Left colon (tissue), 2 donors: ENCODE data around the gene EXOC6. TPM values are rescaled to one million over a fixed set of nuclear protein-coding genes. Genes with fewer than 3 reads are reported as not detected.

ENCODE experiments used
- ATAC-seq: fragments of 200-7000 bp; cut with Tn5 transposase; one replicate; pipeline ENCODE4 v1.9.1; 2020; ENCODE audit warnings: mild to moderate bottlenecking, moderate library complexity
- DNase-seq, 2 donors: peaks; one replicate each; pipeline ENCODE4 v3.0.0-alpha.2; 2020
- intact Hi-C, 2 donors: fragments of 100-400 bp; cut with DNase I in 1 of 2; cut with micrococcal nuclease in 1 of 2; formaldehyde crosslinking; loops; one replicate each; pipeline versions ENCODE4 v1.11.2 to v1.14.0; 2022; cut with DNase I, micrococcal nuclease
- total RNA-seq, 2 donors: library from RNA; stranded (reverse); fragmentation: NEBNext Ultra II Directional; extraction: Animal tissue kit (Norgen Biotek cat#: 25700); gene quantifications; one replicate each; pipeline ENCODE4 v1.2.1, GENCODE V29; 2021
- donor health status: DM: no; HTN: no; CAD: no.
- donor health status: DM: yes; HTN: yes; CAD: no.

The EXOC6 gene
- total RNA-seq, 2 donors from 2014 or later: 13.2 to 13.6 TPM

- no peak for DNase-seq
- intact Hi-C loops: no loop called here
- ATAC-seq: no peak
These were observed 220.9 kb downstream of the EXOC6 start for GRCh38 chr10:93069245-93069561.

GRCh38 chr10:93070378-93071176, 222.3 kb downstream of the EXOC6 start:
- intact Hi-C loops: loop anchor here in 1 of 2 donors (10.0 kb wide), 1 partner anchor 186 kb away; no protein-coding TSS in a partner anchor
- no peak for ATAC-seq
- no peak for DNase-seq

GRCh38 chr10:93071177-93071472, 222.8 kb downstream of the EXOC6 start:
- DNase-seq: no peak
- intact Hi-C loops: loop anchor here in 1 of 2 donors (10.0 kb wide), 1 partner anchor 186 kb away; no protein-coding TSS in a partner anchor

GRCh38 chr10:93071674-93072224, 223.4 kb downstream of the EXOC6 start:
- intact Hi-C loops: loop anchor here in 1 of 2 donors (10.0 kb wide), 1 partner anchor 187 kb away; no protein-coding TSS in a partner anchor
- peak; percentile 74 for ATAC-seq
- peak; percentile 42 to 45 for DNase-seq

More at GRCh38 chr10:93071177-93071472, 222.8 kb downstream of the EXOC6 start:
- no peak for ATAC-seq

GRCh38 chr10:93072225-93072712, 223.9 kb downstream of the EXOC6 start:
- peak; percentile 71 for ATAC-seq
- peak in 1 of 2 donors; percentile 22 for DNase-seq
- intact Hi-C loops: loop anchor here in 1 of 2 donors (10.0 kb wide), 1 partner anchor 187 kb away; no protein-coding TSS in a partner anchor

GRCh38 chr10:93072713-93073538, 224.6 kb downstream of the EXOC6 start:
- intact Hi-C loops: loop anchor here in 1 of 2 donors (10.0 kb wide), 1 partner anchor 188 kb away; no protein-coding TSS in a partner anchor
- ATAC-seq: peak; percentile 14
- no peak for DNase-seq

- no peak for ATAC-seq
- DNase-seq: no peak
- intact Hi-C loops: loop anchor here in 1 of 2 donors (10.0 kb wide), 1 partner anchor 189 kb away; no protein-coding TSS in a partner anchor
These were observed 225.3 kb downstream of the EXOC6 start, which contains the start of gene CYP26A1 for GRCh38 chr10:93073539-93074146. Gene CYP26A1 (plus strand): TSS chr10:93073893. CDS start chr10:93073935, 42 bp downstream.

GRCh38 chr10:93074147-93074596, 225.9 kb downstream of the EXOC6 start:
- ATAC-seq (no peak), DNase-seq (no peak)
- intact Hi-C loops: loop anchor here in 1 of 2 donors (10.0 kb wide), 1 partner anchor 189 kb away; no protein-coding TSS in a partner anchor

GRCh38 chr10:93074597-93075368, 226.5 kb downstream of the EXOC6 start:
- no peak for DNase-seq

GRCh38 chr10:93075369-93076221, 227.3 kb downstream of the EXOC6 start:
- no peak for ATAC-seq
- intact Hi-C loops: loop anchor here in 1 of 2 donors (10.0 kb wide), 1 partner anchor 191 kb away; no protein-coding TSS in a partner anchor
- DNase-seq: no peak

More at GRCh38 chr10:93074597-93075368, 226.5 kb downstream of the EXOC6 start:
- ATAC-seq: no peak
- intact Hi-C loops: loop anchor here in 1 of 2 donors (10.0 kb wide), 1 partner anchor 190 kb away; no protein-coding TSS in a partner anchor

- intact Hi-C loops: loop anchor here in 1 of 2 donors (10.0 kb wide), 1 partner anchor 192 kb away; no protein-coding TSS in a partner anchor
- ATAC-seq (no peak), DNase-seq (no peak)
These were observed 228.6 kb downstream of the EXOC6 start for GRCh38 chr10:93076871-93077270.

GRCh38 chr10:93077860-93078337, 229.6 kb downstream of the EXOC6 start:
- intact Hi-C loops: loop anchor here in 1 of 2 donors (10.0 kb wide), 1 partner anchor 193 kb away; no protein-coding TSS in a partner anchor
- no peak for DNase-seq
- no peak for ATAC-seq

GRCh38 chr10:93079663-93080349, 231.5 kb downstream of the EXOC6 start:
- intact Hi-C loops: loop anchor here in 1 of 2 donors (10.0 kb wide), 1 partner anchor 195 kb away; no protein-coding TSS in a partner anchor
- ATAC-seq (no peak), DNase-seq (no peak)

GRCh38 chr10:93080350-93081046, 232.2 kb downstream of the EXOC6 start:
- peak; percentile 70 for ATAC-seq
- DNase-seq: peak in 1 of 2 donors; percentile 51
- intact Hi-C loops: no loop called here

GRCh38 chr10:93081318-93081717, 233.0 kb downstream of the EXOC6 start:
- DNase-seq (no peak), ATAC-seq (no peak)
- intact Hi-C loops: no loop called here
